ENCODE results near the gene LZTR1. TPM values are rescaled to one million over a fixed set of nuclear protein-coding genes. Genes with fewer than 3 reads are reported as not detected.

LZTR1 gene
- total and polyA plus RNA-seq, 2 donors (not counting 3 experiments of a cell fraction or from before 2014, with no cell fraction given): 56.6 to 86.8 TPM

- Histone ChIP-seq H3K36me3 (ENCODE audit: control insufficient read depth in 2 of 2, extremely low read depth in 1 of 2, insufficient read depth in 2 of 2, low read length in 2 of 2) (no peaks in the 10 kb centered on the region), H3K9ac (replicated peaks; ENCODE audit: extremely low read depth, insufficient read depth, low read length) (no peak overlapping the region), H3K27ac (ENCODE audit: insufficient read depth, low read depth, low read length) (no peak overlapping the region), H3K9me3 (replicated peaks; ENCODE audit: control insufficient read depth, insufficient read depth, low read length) (peaks cover 5% of the 10 kb centered on the region), H3K9me1 (replicated peaks; ENCODE audit: control insufficient read depth, extremely low read depth, insufficient read depth, low read length) (no peaks in the 10 kb centered on the region), H3K27me3 (ENCODE audit: control insufficient read depth in 2 of 2, insufficient read depth in 2 of 2, low read length in 2 of 2) (no peaks in the 10 kb centered on the region), H3K79me2 (ENCODE audit: control insufficient read depth, insufficient read depth, low read length) (no peaks in the 10 kb centered on the region), H3K4me3 (replicated peaks in 1 of 3; ENCODE audit: insufficient read depth in 1 of 3, low read depth in 1 of 3, low read length in 3 of 3) (no peak overlapping the region), H3K4me2 (ENCODE audit: insufficient read depth, low read length) (no peak overlapping the region), H3K4me1 (ENCODE audit: control insufficient read depth, extremely low read depth, insufficient read depth, low read length) (peaks cover 11% of the 10 kb centered on the region), H4K20me1 (replicated peaks; ENCODE audit: control insufficient read depth, extremely low read depth, insufficient read depth, low read length) (no peaks in the 10 kb centered on the region), H2AFZ (ENCODE audit: low read depth, low read length) (no peak overlapping the region)
- no peak for TF ChIP-seq POLR2AphosphoS5 (IDR thresholded peaks at IDR 0.05; ENCODE audit: insufficient read depth, low read depth, low read length)
- TF ChIP-seq GATA2 (IDR thresholded peaks at IDR 0.05; ENCODE audit: insufficient read depth, insufficient read length, low read depth, low read length): no peak
- no peak for TF ChIP-seq FOS (IDR thresholded peaks at IDR 0.05; ENCODE audit: borderline replicate concordance, insufficient read depth, low read length)
- no peak for TF ChIP-seq POLR2A (IDR thresholded peaks at IDR 0.05; ENCODE audit: low read depth, low read length)
- no peak for TF ChIP-seq EZH2 (IDR thresholded peaks at IDR 0.05; ENCODE audit: borderline replicate concordance, low read depth, low read length, severe bottlenecking)
- no peak for TF ChIP-seq CTCF (IDR thresholded peaks at IDR 0.05; ENCODE audit: extremely low read depth in 1 of 2, insufficient read depth in 1 of 2, low read depth in 1 of 2, low read length in 2 of 2)
- no peak for TF ChIP-seq JUN (IDR thresholded peaks at IDR 0.05; ENCODE audit: borderline replicate concordance, insufficient read depth, insufficient read length, low read depth)
- TF ChIP-seq MAX (IDR thresholded peaks at IDR 0.05; ENCODE audit: insufficient read depth, insufficient read length): no peak
- no peak for TF ChIP-seq MYC (IDR thresholded peaks at IDR 0.05; ENCODE audit: low read depth, low read length)
- POLR2A ChIA-PET: no interaction called here
- FAIRE-seq (no peak), DNase-seq (ENCODE audit: low read depth, low spot score) (no peak)
- dilution Hi-C loops (cut with MboI; ENCODE audit: extremely low pct_ligation_motif_present, low sequenced_read_pairs): no loop called here
- CTCF ChIA-PET: interaction anchor here (0.6 to 1.3 kb wide), 4 partner anchors 15 to 121 kb away, joined by 3 to 5 read pairs (median 3); no protein-coding TSS in a partner anchor
- intact Hi-C loops (cut with micrococcal nuclease): no loop called here
- BruUV-seq (replicated peaks): no TSS peak
These were observed 5.7 kb upstream of the LZTR1 start for GRCh38 chr22:20976291-20976877.

All from endothelial cell of umbilical vein (primary cell).